Suprapubic skin (tissue), 4 donors: ENCODE results near the gene RAB20. TPM values are rescaled to one million over a fixed set of nuclear protein-coding genes. Genes with fewer than 3 reads are reported as not detected.
A peak's percentile ranks its signal among the peaks of the same experiment; 100 is the strongest.

Experiments used
- DNase-seq, 2 donors: peaks; one replicate each; pipeline ENCODE4 v3.0.0-alpha.2; 2019; ENCODE audit warnings: low spot score in 2 of 2
- H3K27ac ChIP-seq: fragments of 200-600 bp; sonication (generic); one replicate; pipeline ENCODE4 v1.5.1; 2019
- H3K27me3 ChIP-seq: fragments of 200-600 bp; sonication (generic); one replicate; pipeline ENCODE4 v1.5.1; 2019
- H3K36me3 ChIP-seq: fragments of 200-600 bp; sonication (generic); one replicate; pipeline ENCODE4 v1.5.1; 2019
- H3K4me1 ChIP-seq: fragments of 200-600 bp; sonication (generic); one replicate; pipeline ENCODE4 v1.5.1; 2019
- H3K4me3 ChIP-seq: fragments of 200-600 bp; sonication (generic); one replicate; pipeline ENCODE4 v1.5.1; 2019; ENCODE audit warnings: mild to moderate bottlenecking
- H3K9me3 ChIP-seq: fragments of 200-600 bp; sonication (generic); one replicate; pipeline ENCODE4 v1.5.1; 2019
- EP300 ChIP-seq: sonication (generic); formaldehyde crosslinking; IDR thresholded peaks from one replicate; pipeline ENCODE4 v1.6.1; 2017; ENCODE audit warnings: antibody characterized with exemption
- POLR2A ChIP-seq, 2 donors: fragments of 450-650 bp; IDR thresholded peaks; one replicate each; pipeline ENCODE4 v1.6.1; 2017; ENCODE audit warnings: antibody characterized with exemption in 2 of 2, mild to moderate bottlenecking in 2 of 2, moderate library complexity in 2 of 2
- POLR2AphosphoS5 ChIP-seq, 3 donors: sonication (generic); formaldehyde crosslinking; IDR thresholded peaks; one replicate each; pipeline ENCODE4 v1.6.1; 2017; ENCODE audit warnings: antibody characterized with exemption in 3 of 3
- WGBS: methylation state at CpG from one replicate; pipeline ENCODE4 v1.1.5; 2018; 5-methylcytosine and 5-hydroxymethylcytosine counted together
- total RNA-seq, 4 donors: library from RNA; depleted of rRNA; stranded (reverse); fragments of >200 nt; gene quantifications; one replicate each; pipeline ENCODE4 v1.1.0, GENCODE V29; 2016
- TF ChIP-seq, protein P1 (sequence below), 2 donors: fragments of 200-600 bp in 1 of 2; fragments of 450-650 bp in 1 of 2; sonication (generic) in 1 of 2; IDR thresholded peaks; one replicate each; pipeline ENCODE4 v1.5.1; 2016 to 2019; ENCODE audit warnings: antibody characterized with exemption in 2 of 2, mild to moderate bottlenecking in 1 of 2, moderate library complexity in 1 of 2

Gene RAB20
- total RNA-seq, 4 donors from 2014 or later, result 2.0 to 6.7 (median 3.7) TPM

DNA sequence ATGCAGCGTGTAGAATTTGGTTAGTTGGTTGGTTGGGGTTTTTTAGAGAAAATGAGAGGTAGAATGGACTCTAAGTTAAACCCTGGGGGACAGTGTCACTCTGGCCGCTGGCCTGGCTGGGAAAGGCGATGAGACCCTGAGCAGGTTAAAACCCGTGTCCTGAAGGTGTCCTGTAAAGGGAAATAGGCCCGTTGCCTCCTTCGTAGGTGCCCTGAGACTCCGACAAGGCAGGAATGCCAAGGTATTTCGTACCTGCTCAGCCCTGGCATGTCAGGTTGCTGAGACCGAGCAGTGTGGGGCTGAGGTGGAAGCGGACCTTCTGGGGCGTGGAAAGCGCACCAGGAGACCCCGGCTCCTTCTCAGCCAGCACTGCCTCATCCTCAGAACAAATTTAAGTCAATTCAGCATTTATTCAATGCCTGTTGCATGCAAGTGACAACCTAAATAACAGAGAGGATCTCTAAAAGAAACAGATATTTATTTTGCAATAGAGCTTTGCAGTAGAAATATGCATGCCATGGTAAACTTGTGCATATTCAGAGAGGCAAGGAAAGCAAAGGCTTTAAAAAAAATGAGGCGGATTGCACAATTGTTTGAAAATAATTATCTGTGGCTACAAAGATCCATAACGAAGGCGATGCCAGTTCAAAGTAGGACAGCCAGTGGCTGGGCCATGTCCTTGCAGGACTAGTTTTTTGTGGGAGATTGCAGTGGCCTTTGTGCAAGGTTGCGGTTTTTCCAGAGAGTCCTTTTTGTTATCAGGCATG, 1.4 kb upstream of the RAB20 start:
- 82% methylated on average over 17 of the region's 17 CpGs for WGBS

GRCh38 chr13:110562036-110562597, 595 bp upstream of the RAB20 start:
- 11% methylated on average over 24 of the region's 24 CpGs for WGBS
- DNase-seq, result no peak
- TF ChIP-seq, protein P1, sequence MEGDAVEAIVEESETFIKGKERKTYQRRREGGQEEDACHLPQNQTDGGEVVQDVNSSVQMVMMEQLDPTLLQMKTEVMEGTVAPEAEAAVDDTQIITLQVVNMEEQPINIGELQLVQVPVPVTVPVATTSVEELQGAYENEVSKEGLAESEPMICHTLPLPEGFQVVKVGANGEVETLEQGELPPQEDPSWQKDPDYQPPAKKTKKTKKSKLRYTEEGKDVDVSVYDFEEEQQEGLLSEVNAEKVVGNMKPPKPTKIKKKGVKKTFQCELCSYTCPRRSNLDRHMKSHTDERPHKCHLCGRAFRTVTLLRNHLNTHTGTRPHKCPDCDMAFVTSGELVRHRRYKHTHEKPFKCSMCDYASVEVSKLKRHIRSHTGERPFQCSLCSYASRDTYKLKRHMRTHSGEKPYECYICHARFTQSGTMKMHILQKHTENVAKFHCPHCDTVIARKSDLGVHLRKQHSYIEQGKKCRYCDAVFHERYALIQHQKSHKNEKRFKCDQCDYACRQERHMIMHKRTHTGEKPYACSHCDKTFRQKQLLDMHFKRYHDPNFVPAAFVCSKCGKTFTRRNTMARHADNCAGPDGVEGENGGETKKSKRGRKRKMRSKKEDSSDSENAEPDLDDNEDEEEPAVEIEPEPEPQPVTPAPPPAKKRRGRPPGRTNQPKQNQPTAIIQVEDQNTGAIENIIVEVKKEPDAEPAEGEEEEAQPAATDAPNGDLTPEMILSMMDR (IDR thresholded peaks at IDR 0.05), result no peak
- TF ChIP-seq EP300 (no peak), POLR2A (IDR thresholded peaks at IDR 0.05) (no peak), POLR2AphosphoS5 (IDR thresholded peaks at IDR 0.05) (no peak)
- H3K4me3 ChIP-seq, result peak overlapping the region; percentile 83
- H3K27me3 ChIP-seq, result no peaks in the 10 kb centered on the region
- H3K9me3 ChIP-seq, result no peaks in the 10 kb centered on the region
- H3K36me3 ChIP-seq, result peaks cover 2% of the 10 kb centered on the region
- peak overlapping the region; percentile 84 for H3K27ac ChIP-seq
- H3K4me1 ChIP-seq, result peaks cover 30% of the 10 kb centered on the region

More for the DNA sequence above, 1.4 kb upstream of the RAB20 start:
- Histone ChIP-seq H3K4me3 (peak overlapping the region; percentile 83), H3K27ac (no peak overlapping the region), H3K27me3 (no peaks in the 10 kb centered on the region), H3K9me3 (no peaks in the 10 kb centered on the region), H3K4me1 (peaks cover 30% of the 10 kb centered on the region), H3K36me3 (no peaks in the 10 kb centered on the region)
- no peak for TF ChIP-seq POLR2A (IDR thresholded peaks at IDR 0.05)
- TF ChIP-seq, protein P1 (IDR thresholded peaks at IDR 0.05), result no peak
- no peak for DNase-seq

DNA sequence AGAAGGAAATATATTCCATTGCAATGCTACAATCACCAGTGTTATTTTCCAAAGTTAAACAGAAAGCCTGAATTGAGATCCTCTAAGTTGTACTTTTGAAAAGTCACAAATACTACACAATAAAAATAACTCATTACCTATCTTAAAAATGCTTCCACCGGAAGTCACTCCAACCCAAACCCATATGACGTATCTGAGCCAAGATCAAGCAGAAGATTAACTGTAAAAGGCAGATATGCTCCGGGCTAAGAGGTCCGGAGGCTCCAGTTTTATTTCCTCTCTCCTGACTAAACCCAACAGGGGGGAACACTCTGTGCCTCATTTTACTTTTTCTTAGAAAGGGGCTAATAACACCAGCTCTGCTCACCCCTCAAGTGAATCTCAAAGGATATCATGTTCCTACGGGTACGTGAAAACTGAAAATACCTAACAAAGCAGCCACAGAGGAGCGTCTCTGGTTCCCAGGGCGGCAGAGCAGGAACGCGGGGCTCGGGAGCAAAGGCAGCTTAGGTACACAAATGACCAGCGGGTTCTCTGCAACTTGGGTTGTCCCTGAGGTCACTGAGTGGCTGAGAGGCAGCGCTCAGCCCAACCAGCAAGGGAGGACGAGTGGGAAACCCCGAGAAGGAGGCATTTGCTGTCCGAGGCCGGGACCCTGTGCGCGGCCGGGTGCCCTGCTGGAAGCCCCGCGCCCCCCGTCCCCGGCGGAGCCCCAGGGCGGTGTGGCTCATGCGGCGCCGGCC, 750 bp downstream of the RAB20 start:
- H3K4me3 ChIP-seq, result peak overlapping the region; percentile 83
- no peaks in the 10 kb centered on the region for H3K27me3 ChIP-seq
- H3K4me1 ChIP-seq, result peaks cover 30% of the 10 kb centered on the region
- H3K9me3 ChIP-seq, result no peaks in the 10 kb centered on the region
- DNase-seq, result no peak
- under 1% methylated on average over 8 of the region's 29 CpGs for whole genome bisulfite sequencing
- H3K27ac ChIP-seq, result peak overlapping the region; percentile 84
- peaks cover 3% of the 10 kb centered on the region for H3K36me3 ChIP-seq
- TF ChIP-seq POLR2AphosphoS5 (IDR thresholded peaks at IDR 0.05), result no peak
- TF ChIP-seq, protein P1 (IDR thresholded peaks at IDR 0.05), result no peak
- no peak for TF ChIP-seq POLR2A (IDR thresholded peaks at IDR 0.05)
- TF ChIP-seq EP300, result no peak

DNA sequence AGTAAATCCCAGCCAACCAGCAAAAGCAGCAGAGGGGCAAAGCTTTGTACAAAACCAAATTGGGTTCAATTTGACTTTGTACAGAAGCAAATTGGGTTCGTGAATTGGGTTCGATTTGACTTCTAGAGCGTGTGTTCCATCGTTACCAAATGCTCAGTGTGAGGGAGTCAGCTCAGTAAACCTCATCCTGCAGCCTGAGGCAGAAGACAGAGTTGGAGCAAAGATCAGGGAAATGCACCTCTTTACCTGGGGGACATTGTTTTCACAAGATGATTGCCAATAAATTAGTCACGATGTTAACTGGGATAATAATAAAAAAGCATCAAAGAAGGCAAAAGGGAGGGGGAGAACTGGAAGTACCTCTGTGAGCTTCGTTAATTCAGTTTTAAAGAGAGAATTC, 1.5 kb downstream of the RAB20 start:
- H3K27me3 ChIP-seq, result no peaks in the 10 kb centered on the region
- peaks cover 32% of the 10 kb centered on the region for H3K4me1 ChIP-seq
- H3K27ac ChIP-seq, result peak overlapping the region; percentile 26
- peak overlapping the region; percentile 83 for H3K4me3 ChIP-seq
- TF ChIP-seq EP300 (no peak), POLR2AphosphoS5 (IDR thresholded peaks at IDR 0.05) (no peak), POLR2A (IDR thresholded peaks at IDR 0.05) (no peak)
- TF ChIP-seq, protein P1 (IDR thresholded peaks at IDR 0.05), result no peak
- no peaks in the 10 kb centered on the region for H3K9me3 ChIP-seq
- H3K36me3 ChIP-seq, result peaks cover 3% of the 10 kb centered on the region
- no peak for DNase-seq
- 45% methylated on average over 6 of the region's 6 CpGs for WGBS

- no peaks in the 10 kb centered on the region for H3K27me3 ChIP-seq
- peaks cover 3% of the 10 kb centered on the region for H3K36me3 ChIP-seq
- DNase-seq, result no peak
- no peaks in the 10 kb centered on the region for H3K9me3 ChIP-seq
- peak overlapping the region; percentile 83 for H3K4me3 ChIP-seq
- 52% methylated on average over 9 of the region's 15 CpGs for WGBS
- peak overlapping the region; percentile 26 for H3K27ac ChIP-seq
- TF ChIP-seq POLR2AphosphoS5 (IDR thresholded peaks at IDR 0.05), result no peak
- no peak for TF ChIP-seq POLR2A (IDR thresholded peaks at IDR 0.05)
- peaks cover 32% of the 10 kb centered on the region for H3K4me1 ChIP-seq
Measured at GRCh38 chr13:110559429-110559943, 2.0 kb downstream of the RAB20 start.
